GM08714 (cell line): ENCODE results near the gene EGR4.
"Not testable (repeated sequence)": the region's sequence is repeated elsewhere in the genome, so short reads cannot be mapped to it uniquely, and the experiment has no call there.

Source experiments
- H3K4me3 ChIP-seq: fragments of 200-500 bp; sonication (Bioruptor generic); 2 replicates; pipeline ENCODE4 v1.5.1; 2014; ENCODE audit warnings: mild to moderate bottlenecking, low read length, inconsistent platforms
- ZNF274 ChIP-seq: IDR thresholded peaks from 2 replicates; pipeline ENCODE4 v1.6.1; 2012; ENCODE audit warnings: mild to moderate bottlenecking, low read depth, low read length

EGR4 gene

DNA sequence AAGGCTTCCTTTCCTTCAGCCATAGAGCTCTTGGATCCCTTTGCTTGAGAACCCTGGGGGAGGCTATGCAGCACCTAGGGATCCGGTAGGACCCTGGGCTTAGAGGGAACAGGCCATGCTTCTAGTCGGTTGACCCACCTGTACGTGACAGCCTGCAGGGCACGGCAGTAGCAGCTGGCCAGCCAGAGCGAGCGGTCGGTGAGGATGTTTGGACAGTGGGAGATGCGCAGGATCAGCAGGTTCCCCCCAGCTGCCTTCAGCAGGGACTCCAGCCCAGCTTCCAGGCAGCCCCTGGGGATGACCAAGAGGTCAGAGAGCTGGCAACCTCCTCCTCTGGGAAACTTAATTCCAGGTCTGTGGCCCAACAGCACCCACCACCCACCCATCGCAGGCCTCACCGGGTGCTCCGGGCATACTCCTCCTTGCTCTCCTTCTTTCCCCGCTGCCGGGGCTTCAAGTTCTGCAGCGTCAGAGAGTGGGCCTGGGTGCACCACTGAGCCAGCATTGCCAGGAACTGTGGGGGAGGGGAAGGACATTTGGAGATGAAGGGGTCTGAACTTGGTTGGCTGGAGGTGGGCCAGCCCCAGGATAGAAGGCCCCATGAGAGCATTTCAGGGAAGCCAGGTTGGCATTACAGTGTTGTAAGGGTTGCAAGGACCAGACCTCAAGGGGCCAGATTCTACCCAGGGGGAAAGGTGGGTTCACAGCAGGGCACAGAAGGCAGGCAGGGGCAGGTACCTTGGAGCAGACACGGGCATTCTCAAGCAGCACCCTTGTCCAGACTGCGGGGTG lies 29.6 kb downstream of the EGR4 start:
- no peak for TF ChIP-seq ZNF274
- H3K4me3 ChIP-seq: no peak overlapping the region

DNA sequence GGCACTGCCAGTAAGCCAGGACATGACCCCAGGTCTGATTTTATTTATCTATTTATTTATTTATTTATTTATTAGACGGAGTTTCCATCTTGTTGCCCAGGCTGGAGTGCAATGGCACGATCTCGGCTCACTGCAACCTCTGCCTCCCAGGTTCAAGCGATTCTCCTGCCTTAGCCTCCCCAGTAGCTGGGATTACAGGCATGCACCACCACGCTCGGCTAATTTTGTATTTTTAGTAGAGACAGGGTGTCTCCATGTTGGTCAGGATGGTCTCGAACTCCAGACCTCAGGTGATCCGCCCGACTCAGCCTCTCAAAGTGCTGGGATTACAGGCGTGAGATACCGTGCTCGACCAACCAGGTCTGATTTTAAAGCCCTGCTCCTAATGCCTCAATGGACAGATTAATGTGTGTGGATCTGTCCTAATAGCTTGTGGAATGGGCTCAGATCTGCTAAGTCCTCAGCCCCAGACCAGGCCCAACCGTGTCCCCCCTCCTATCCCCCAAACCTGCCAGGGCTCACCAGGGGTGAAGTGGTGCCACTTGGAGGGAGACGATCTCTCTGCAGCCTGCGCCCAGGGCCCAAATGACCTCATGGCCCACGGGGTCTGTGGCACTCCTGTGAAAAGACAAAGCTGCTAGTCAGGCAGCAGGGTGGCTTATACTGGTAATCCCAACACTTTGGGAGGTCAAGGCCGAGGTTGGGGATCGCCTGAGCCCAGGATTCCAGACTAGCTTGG lies 30.5 kb downstream of the EGR4 start:
- H3K4me3 ChIP-seq: not testable (repeated sequence)

DNA sequence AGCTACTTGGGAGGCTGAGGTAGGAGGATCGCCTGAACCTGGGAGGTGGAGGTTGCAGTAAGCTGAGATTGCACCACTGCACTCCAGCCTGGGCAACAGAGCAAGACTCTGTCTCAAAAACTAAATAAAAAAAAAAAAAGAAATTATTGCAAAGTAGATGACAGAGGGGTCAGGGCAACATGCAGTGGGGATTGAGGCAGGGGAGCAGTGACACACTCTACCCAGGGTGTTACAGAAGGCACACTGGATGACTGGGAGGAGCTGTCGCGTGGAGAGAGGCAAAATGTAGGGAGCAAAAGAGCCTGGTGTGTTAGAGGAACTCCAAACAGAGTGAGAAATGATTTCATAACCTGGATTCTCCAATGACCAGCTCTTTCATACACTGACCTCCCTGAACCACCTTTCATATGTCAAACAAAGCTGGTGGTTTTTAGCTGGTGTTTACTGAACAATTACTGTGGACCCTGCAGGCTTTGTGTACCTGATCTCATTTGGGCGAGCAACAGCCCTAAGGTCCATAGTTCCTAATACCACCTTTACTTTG lies 31.2 kb downstream of the EGR4 start:
- no peak overlapping the region for H3K4me3 ChIP-seq
- no peak for TF ChIP-seq ZNF274

DNA sequence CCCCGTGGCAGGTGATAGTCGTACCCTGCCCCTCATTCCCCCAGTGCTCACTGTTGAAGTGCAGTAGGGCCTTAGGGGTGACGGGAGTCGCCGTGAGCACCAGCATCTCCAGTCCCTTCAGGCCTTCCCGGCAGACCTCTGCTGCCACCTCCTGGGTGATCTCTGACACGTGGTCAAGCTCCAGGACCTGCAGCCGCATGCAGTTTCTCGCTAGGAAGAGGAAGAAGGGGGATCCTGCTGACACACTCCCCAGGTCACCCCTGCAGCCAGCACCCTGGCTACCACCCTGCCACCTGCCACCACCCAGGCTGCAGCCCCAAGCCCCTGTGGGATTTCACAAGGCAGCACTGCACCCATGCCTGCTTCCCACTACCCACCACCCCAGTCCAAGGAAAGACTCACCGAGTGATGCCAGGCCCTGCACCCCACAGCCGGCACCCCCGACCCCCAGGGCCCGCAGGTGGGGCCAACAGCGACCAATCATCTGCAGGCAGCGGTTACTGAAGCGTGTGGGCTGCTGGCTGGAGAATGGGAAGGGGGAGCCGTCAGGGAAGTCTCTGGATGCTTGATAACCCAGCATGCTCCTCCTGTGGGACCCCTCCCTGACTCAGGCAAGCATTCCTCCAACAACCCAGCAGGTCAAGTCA lies 32.9 kb downstream of the EGR4 start:
- H3K4me3 ChIP-seq: no peak overlapping the region
- no peak for TF ChIP-seq ZNF274

DNA sequence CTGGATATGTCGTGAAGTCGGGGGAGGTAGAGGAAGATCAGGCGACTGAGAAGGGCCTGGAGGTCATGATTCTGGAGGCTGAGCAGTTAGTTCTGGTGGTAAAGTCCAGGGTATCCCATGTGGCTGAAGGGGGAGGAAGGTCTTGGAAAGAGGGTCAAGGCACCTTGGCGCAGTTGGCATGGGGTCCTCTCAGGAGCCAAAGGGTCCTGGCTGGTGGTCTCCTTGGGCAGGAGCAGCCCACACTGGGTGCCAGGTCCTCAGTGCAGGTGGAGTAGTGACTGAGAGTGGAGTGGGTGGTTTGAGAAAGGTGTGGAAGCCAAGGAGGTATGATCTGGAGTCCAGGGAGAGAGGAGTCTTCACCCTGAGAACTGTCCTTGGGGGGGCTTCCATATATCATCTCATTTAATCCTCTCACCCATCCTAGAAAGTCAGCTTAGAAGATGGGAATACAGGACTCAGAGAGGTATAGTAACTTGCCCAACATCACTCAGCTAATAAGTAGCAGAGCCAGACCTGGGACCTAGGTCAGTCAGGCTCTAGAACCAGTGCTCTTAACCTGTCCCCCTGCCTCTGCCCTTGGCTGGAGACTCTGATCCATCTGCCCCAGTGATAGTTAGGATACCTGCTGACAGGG lies 33.5 kb downstream of the EGR4 start:
- TF ChIP-seq ZNF274: no peak
- no peak overlapping the region for H3K4me3 ChIP-seq

DNA sequence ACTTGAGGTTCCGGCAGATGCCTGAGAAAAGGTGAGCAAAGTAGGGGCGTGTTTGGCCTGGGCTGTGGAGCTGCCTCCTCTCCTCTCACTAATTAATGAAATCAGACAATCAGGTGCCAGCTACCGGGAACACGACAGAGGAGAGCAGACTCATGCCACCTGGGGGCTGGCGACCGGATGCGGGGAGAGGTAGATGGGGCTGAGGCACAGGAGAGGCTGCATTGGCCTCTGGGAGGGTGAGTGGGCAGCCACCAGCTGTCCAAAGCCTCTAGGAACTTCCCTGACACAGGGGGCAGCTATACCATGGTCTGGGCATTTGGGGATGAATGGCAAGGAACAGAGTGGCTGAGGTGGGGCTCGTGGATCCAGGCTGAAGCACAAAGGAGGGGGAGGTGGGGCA lies 34.1 kb downstream of the EGR4 start:
- TF ChIP-seq ZNF274: no peak
- H3K4me3 ChIP-seq: no peak overlapping the region

DNA sequence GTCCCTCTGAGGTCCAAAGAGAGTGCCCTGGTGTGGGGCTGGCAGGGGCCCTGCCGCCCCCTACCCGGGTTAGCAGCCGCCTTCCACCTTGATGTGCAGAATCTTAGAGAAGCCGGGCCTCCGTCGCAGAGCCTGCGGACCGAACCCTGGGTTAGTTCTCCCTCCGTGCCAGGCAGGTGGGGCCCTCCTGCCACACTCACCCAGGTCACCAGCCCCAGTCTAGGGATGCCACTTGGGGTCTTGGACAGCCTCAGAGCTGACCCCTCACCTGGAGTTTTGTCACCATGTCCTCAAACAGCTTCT lies 34.5 kb downstream of the EGR4 start:
- H3K4me3 ChIP-seq: no peak overlapping the region
- no peak for TF ChIP-seq ZNF274

DNA sequence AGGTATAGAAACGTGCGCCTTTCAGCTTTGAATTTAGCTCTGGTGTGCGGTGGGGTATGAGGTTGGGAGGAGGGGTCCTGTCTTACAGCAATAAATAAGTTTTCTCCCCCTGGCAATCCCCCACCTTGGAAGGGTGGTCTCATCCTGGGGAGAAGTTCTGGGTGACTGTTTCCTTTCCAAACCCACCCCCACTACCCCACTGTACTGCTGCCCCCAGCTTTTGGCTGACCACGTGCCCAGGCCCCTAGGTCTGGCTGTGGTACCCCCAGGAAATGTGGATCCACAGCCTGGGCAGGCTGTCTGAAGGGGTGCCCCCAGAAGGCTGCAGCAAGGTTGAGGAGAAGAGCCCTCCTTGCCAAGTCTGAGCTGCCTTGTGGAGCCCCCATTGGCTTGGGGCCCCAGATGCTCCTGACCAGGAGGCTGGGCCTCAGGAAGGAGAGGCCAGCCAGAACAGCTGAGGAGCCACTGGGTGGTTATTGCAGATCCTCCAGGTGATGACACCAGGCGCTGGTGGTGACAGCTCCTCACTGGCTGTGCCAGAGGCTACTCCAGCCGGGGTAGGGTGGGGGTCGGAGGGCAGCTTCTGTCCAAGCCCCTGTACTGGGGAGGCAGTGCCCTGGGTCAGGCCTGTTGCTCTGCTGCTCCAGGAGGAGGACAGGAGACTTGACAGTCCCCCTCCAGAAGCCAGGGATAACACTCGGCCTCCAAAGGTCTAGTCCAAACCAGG lies 35.0 kb downstream of the EGR4 start:
- no peak overlapping the region for H3K4me3 ChIP-seq
- TF ChIP-seq ZNF274: no peak

DNA sequence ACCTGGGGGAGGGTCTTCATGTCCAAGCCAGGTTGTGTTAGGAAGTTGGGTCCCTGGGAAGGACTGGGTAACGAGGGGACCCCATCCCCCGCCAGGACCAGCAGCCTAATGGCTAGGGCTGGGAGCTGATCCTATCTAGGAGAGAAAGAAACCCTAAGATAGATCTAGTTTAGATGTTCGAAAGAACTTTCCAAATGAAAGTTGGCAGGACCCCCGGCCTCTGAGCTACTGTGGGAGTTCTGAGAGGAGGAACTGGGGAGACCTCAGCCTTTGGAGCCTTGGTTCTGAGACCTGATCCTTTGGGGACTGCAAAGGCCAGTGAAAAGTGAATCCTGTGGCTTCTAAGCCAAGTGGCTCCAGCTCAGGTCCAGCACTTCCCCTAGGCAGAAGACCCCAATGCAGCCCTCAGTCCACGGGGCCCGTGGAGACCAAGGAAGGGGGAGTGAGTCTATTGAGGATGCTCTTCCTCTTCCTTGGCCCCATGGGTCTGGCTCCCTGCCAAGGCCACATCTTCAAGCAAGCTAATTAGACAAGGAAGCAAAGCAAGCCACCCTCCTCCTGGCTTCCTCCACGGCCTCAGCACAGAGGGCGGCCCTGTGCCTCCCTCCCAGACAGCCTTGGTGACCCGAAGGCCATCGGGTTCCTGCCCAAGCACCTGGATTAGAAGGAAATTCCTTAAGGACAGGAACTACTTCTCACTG lies 35.8 kb downstream of the EGR4 start:
- H3K4me3 ChIP-seq: no peak overlapping the region
- TF ChIP-seq ZNF274: no peak

DNA sequence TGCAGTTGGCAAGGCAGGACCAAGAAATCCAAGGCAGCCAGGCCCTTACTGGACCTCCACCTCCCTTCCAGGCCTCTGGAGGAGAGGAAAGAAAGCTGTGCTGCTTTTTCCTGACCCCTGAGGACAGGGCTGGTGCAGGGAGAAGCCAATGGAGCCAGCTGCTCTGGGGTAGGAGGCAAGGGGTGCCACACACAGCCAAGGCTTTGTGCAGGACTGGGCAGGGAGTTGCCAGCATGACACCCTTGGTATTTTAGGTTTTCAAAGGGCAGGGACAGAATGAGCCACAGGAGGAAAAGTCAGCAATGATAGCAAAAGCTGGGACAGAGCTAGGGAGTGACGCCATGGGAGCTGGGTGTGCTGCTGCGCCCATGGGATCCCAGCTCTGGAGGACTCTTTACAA lies 36.3 kb downstream of the EGR4 start:
- TF ChIP-seq ZNF274: no peak
- H3K4me3 ChIP-seq: no peak overlapping the region

DNA sequence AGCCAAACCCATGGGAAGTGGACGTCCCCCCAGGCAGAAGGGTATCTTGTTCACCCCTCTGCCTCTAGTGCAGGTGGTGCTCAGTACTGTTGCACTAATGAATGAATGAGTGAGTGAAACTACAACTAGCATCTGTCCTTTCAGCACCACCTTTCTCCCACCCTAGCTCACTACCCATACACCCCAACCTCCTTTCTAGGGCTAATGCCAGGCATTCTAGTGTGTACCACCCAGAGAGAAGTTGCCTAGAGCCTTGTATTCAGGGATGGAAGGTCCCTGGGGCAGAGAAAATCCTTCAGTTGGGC lies 36.8 kb downstream of the EGR4 start:
- no peak for TF ChIP-seq ZNF274

DNA sequence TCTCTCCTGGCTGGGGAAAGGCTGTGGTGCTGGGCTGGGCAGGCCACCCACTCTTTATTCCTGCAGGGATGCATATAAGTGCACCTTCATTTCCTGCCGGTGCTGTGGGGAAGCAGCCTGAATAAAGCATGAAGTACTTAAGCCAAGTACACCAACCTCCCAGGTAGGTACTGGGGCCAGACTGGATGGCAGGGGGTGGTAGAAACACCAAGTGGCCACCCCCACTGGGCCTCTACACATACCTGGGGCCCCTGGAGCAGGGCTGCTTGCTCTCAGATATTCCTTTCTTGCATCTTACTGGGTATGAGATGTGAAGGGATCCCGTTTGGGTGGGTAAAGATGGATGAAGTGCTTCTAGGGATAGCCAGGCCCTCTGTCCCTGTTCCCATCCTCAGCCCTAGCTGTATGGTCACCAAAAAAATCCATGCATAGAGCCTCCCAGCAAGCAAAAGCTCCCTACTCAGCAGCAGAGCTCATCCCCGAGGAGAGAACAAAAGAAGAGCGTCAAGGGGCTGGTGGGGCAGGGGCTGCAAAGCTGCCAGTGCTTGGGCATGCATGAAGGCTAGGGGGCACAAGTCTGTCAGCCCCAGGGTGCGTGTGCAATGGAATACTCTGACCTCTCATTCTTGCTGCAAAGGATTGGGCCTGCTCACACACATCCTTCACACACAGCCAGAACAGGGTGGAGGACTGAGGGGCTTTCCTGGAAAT lies 37.3 kb downstream of the EGR4 start:
- H3K4me3 ChIP-seq: no peak overlapping the region
- no peak for TF ChIP-seq ZNF274

More for the DNA sequence above, 36.8 kb downstream of the EGR4 start:
- H3K4me3 ChIP-seq: no peak overlapping the region
